ENCODE data around the gene SCUBE2.
"Not testable (repeated sequence)": the region's sequence is repeated elsewhere in the genome, so short reads cannot be mapped to it uniquely, and the experiment has no call there.

The SCUBE2 gene

DNA sequence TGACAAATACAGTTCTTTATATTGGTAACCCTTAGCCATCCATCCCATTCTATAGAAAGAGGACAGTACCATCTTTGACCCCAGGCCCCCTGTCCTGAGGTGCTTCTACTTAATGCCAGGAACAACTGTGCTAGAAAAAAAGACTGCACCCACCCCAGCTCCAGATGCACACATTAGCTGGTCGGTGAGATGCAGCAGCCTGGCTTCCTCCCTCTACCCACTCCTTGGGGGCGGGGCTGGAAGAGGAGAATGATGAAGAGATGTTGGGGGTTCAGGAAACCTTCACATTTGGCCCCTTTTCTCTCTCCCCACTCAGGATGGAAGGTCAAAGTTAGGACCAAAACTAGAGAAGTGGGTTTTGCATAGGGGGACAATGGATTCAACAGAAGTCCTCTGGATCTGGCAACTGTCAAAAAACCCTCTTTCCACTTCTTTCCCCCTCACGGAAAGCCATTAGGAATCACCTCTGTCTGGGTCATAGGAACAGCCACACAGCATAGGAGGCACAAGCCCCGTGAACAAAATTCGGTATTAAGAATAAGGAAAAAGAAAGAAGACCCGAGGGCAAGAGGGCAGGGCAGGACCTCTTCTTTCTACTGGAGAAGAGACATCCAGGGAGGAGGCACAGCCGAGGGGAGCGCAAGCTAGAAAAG, 88.4 kb downstream of the SCUBE2 start:
- DNase-seq, result peak; percentile 13 to 34

- DNase-seq, result peak; percentile 44 to 64
Measured at GRCh38 chr11:9001736-9002135, 89.7 kb downstream of the SCUBE2 start.

DNA sequence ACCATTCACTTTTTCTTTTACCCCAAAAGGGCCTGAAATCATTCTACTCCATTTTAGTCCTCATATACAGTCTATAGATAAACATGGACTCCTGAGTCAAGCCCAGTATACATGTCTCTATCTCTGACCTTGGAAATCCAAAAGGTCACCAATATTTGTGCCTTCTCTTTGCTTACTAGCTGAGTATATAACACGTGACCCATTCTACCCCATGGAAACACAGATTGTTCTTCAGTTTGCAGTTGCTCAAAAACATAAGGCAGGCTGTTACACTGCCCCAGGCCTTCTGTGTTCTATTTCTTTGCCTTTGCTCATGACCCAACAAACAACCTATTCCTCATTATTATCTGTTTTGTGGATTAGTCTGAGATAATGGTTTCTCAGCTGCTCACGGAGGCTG, 93.4 kb downstream of the SCUBE2 start:
- no peak for DNase-seq

- DNase-seq, result no peak
Measured at GRCh38 chr11:8997451-8997850, 93.9 kb downstream of the SCUBE2 start.

DNA sequence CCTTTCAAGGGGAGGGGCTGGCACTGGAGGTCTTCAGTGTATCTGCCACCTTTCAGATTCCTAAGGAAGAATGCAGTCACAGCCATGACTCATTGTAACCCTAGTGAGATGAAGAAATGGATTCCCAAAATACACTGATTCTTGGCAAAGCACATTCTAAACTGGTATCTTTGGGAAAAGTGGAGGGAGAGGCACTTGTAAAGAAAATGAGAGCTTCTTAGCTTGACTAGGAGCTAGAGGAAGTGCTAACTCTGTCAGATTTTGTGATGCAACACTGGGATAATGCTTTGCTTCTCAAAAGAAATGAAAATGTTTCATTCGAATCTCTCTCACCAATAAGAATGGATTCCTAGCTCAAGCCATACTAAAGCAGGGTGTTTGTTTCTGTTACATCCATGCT, 101.9 kb downstream of the SCUBE2 start:
- DNase-seq, result no peak

- no peak for DNase-seq
Measured at GRCh38 chr11:8988329-8989234, 102.8 kb downstream of the SCUBE2 start.

GRCh38 chr11:8987446-8987845, 104.0 kb downstream of the SCUBE2 start:
- no peak for DNase-seq

- DNase-seq, result not testable (repeated sequence)
Measured at GRCh38 chr11:8986772-8987171, 104.6 kb downstream of the SCUBE2 start.

- no peak for DNase-seq
Measured at GRCh38 chr11:8985462-8985861, 105.9 kb downstream of the SCUBE2 start.

GRCh38 chr11:8983552-8983951, 107.8 kb downstream of the SCUBE2 start:
- peak in 1 of 2 experiments; percentile 19 for DNase-seq

DNA sequence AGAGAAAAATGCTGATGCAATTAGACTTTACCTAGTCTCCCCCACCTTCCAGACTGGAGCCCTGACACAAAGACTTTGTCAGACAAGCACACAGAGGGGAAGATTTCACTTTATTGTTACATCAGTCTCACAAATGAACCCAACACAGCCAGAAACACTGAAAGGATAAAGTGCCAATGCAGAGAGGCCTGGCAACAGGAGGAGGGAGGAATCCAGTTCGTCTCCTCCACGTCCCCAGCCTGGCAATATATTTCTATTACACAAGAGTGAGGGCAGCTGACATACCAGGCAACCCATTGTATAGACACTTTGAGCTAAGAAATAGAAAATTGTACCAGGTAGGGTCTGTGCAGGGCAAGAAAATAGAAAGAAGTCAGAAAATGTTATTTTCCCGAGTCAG, 110.9 kb downstream of the SCUBE2 start:
- DNase-seq, result no peak

GRCh38 chr11:8979365-8979764, 112.0 kb downstream of the SCUBE2 start:
- DNase-seq, result not testable (repeated sequence)

DNA sequence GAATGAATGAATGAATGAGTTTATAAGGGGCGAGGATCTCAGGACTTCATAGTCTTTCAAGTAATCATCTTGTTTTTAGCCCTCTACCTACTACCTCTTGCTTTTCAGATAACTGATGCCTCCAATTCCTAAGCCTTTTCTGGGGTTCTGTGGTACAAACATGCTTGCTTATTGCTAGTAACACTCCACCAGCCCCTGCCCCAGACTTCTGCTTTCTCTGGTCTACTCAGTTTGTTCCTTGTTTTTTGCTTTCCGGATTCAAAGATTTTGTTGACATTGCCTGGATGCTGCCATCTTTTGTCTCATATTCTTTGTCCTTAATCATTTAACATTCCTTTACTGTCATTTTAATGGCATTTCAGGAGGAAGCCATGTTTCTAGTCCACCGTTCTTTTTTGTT, 118.3 kb downstream of the SCUBE2 start:
- DNase-seq, result no peak

DNA sequence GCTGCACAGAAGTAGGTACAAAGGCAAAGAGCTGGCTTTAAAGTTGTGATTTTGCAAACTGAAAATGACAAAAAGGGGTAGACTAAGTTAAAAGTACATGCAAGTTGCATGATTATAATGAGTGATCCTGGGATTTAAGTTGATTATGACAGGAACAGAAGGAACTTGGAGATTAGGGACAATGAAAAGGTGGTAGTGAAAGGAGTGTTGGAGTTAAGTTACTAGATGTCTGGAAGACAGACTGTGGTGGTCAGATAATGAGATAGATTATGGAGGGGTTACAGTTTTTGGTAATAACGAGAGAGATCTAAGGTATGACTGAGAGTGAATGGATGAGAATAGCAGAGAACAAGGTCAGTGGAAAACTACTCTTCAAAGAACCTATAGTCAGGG, 119.5 kb downstream of the SCUBE2 start:
- no peak for DNase-seq

- DNase-seq, result no peak
Measured at GRCh38 chr11:8971196-8971923, 120.0 kb downstream of the SCUBE2 start.
